HL-60 (cell line): Measurements from ENCODE around the gene B3GNT3.
"Not testable (repeated sequence)": the region's sequence is repeated elsewhere in the genome, so short reads cannot be mapped to it uniquely, and the experiment has no call there.

Experiments used
- DNase-seq, 2 experiments: peaks; one replicate each; pipeline ENCODE4 v3.0.0-alpha.2; 2010 to 2020; ENCODE audit warnings: low read depth in 1 of 2, low spot score in 1 of 2
- H3K27ac ChIP-seq: fragments of 250-450 bp; sonication (Bioruptor Pico); replicated peaks from 2 replicates; pipeline ENCODE4 v1.5.1; 2020; ENCODE audit warnings: mild to moderate bottlenecking, moderate library complexity
- H3K27me3 ChIP-seq: fragments of 250-450 bp; sonication (Bioruptor Pico); 2 replicates; pipeline ENCODE4 v1.5.1; 2021; ENCODE audit warnings: mild to moderate bottlenecking, moderate library complexity; ENCODE audit not compliant: insufficient read depth, poor library complexity, severe bottlenecking
- H3K4me3 ChIP-seq: replicated peaks from 2 replicates; pipeline ENCODE4 v1.5.1; 2011; ENCODE audit warnings: mild to moderate bottlenecking, control low read depth, low read length; ENCODE audit not compliant: insufficient read depth
- CTCF ChIP-seq: IDR thresholded peaks from one replicate; pipeline ENCODE4 v1.5.1; 2011; ENCODE audit warnings: low read length, control low read depth, inconsistent platforms; ENCODE audit not compliant: insufficient read depth
- GABPA ChIP-seq: IDR thresholded peaks from 2 replicates; pipeline ENCODE4 v1.6.1; 2012; ENCODE audit warnings: low read depth
- POLR2AphosphoS5 ChIP-seq: IDR thresholded peaks from 2 replicates; pipeline ENCODE4 v1.6.1; 2012; ENCODE audit warnings: low read depth
- REST ChIP-seq: IDR thresholded peaks from 2 replicates; pipeline ENCODE4 v1.6.1; 2012; ENCODE audit warnings: low read depth; ENCODE audit not compliant: insufficient replicate concordance
- SPI1 ChIP-seq: IDR thresholded peaks from 2 replicates; pipeline ENCODE4 v1.6.1; 2012; ENCODE audit warnings: low read depth, mild to moderate bottlenecking, borderline replicate concordance

B3GNT3 gene

GRCh38 chr19:17775991-17776803 lies 18.7 kb upstream of the B3GNT3 start:
- no peak for TF ChIP-seq GABPA
- TF ChIP-seq SPI1 = no peak
- no peak for TF ChIP-seq REST
- no peak for TF ChIP-seq POLR2AphosphoS5
- TF ChIP-seq CTCF = no peak
- no peak for DNase-seq
- Histone ChIP-seq H3K4me3 (no peak overlapping the region), H3K27ac (no peak overlapping the region), H3K27me3 (no peaks in the 10 kb centered on the region)

GRCh38 chr19:17777840-17778239 lies 17.1 kb upstream of the B3GNT3 start:
- H3K27me3 ChIP-seq, DNase-seq: not testable (repeated sequence)

GRCh38 chr19:17778251-17778967 lies 16.5 kb upstream of the B3GNT3 start:
- no peaks in the 10 kb centered on the region for H3K27me3 ChIP-seq
- TF ChIP-seq CTCF = no peak
- no peak for TF ChIP-seq REST
- no peak for TF ChIP-seq GABPA
- TF ChIP-seq POLR2AphosphoS5 = 0 out of 2 replicates have a peak, but pooled peaks have one; percentile 9
- peak in 1 of 2 experiments; percentile 64 for DNase-seq
- no peak overlapping the region for H3K4me3 ChIP-seq
- H3K27ac ChIP-seq = no peak overlapping the region

More at GRCh38 chr19:17777840-17778239, 17.1 kb upstream of the B3GNT3 start:
- 0 out of 2 replicates have a peak, but pooled peaks have one; percentile 11 for TF ChIP-seq POLR2AphosphoS5
- H3K4me3 ChIP-seq, H3K27ac ChIP-seq: not testable (repeated sequence)
